Frontal cortex (tissue), 4 donors: Measurements from ENCODE around the gene TMEM135. TPM values are rescaled to one million over a fixed set of nuclear protein-coding genes. Genes with fewer than 3 reads are reported as not detected.
"Not testable (repeated sequence)": the region's sequence is repeated elsewhere in the genome, so short reads cannot be mapped to it uniquely, and the experiment has no call there.

ENCODE experiments used
- DNase-seq, 2 donors: peaks; one replicate each; pipeline ENCODE4 v3.0.0; 2012; ENCODE audit warnings: low spot score in 2 of 2
- FAIRE-seq: peaks from 2 replicates; lab custom pipeline; 2012; peaks lifted over from hg19 to GRCh38; lab: Jason Lieb, UNC
- total RNA-seq: library from RNA; depleted of rRNA; stranded (reverse); fragments of >200 nt; gene quantifications from one replicate; pipeline ENCODE4 v1.2.3, GENCODE V29; 2014
- donor health status: control.
- donor health status: control.
- donor health status: control.

Gene TMEM135
- total RNA-seq, 1 donor from 2014 or later: 37.5 TPM

- DNase-seq: no peak
- FAIRE-seq: no peak
Observed at GRCh38 chr11:87232320-87232719, 194.6 kb downstream of the TMEM135 start.

- no peak for FAIRE-seq
Observed at GRCh38 chr11:87235366-87235765, 197.6 kb downstream of the TMEM135 start.

GRCh38 chr11:87236368-87236767, 198.6 kb downstream of the TMEM135 start:
- FAIRE-seq: no peak
- no peak for DNase-seq

More at GRCh38 chr11:87235366-87235765, 197.6 kb downstream of the TMEM135 start:
- DNase-seq: no peak

- DNase-seq: no peak
- FAIRE-seq: no peak
Observed at GRCh38 chr11:87239001-87239400, 201.3 kb downstream of the TMEM135 start.

GRCh38 chr11:87239531-87239930, 201.8 kb downstream of the TMEM135 start:
- FAIRE-seq: peak; percentile 33

GRCh38 chr11:87251560-87251959, 213.8 kb downstream of the TMEM135 start:
- DNase-seq (no peak), FAIRE-seq (no peak)

More at GRCh38 chr11:87239531-87239930, 201.8 kb downstream of the TMEM135 start:
- DNase-seq: no peak

- DNase-seq: no peak
- no peak for FAIRE-seq
Observed at GRCh38 chr11:87252869-87253268, 215.1 kb downstream of the TMEM135 start.

- DNase-seq (no peak), FAIRE-seq (no peak)
Observed at GRCh38 chr11:87254562-87254961, 216.8 kb downstream of the TMEM135 start.

- FAIRE-seq: no peak
- no peak for DNase-seq
Observed at GRCh38 chr11:87255589-87255988, 217.9 kb downstream of the TMEM135 start.

- no peak for FAIRE-seq
Observed at GRCh38 chr11:87256694-87257340, 219.1 kb downstream of the TMEM135 start.

GRCh38 chr11:87258171-87258833, 220.6 kb downstream of the TMEM135 start:
- FAIRE-seq: no peak
- no peak for DNase-seq

More at GRCh38 chr11:87256694-87257340, 219.1 kb downstream of the TMEM135 start:
- DNase-seq: no peak

GRCh38 chr11:87259736-87260135, 222.0 kb downstream of the TMEM135 start:
- no peak for FAIRE-seq
- no peak for DNase-seq

GRCh38 chr11:87260811-87261210, 223.1 kb downstream of the TMEM135 start:
- DNase-seq: no peak
- no peak for FAIRE-seq

- DNase-seq (no peak), FAIRE-seq (peak; percentile 15)
Observed at GRCh38 chr11:87263264-87263838, 225.6 kb downstream of the TMEM135 start.

- peak; percentile 70 for FAIRE-seq
- DNase-seq: no peak
Observed at GRCh38 chr11:87263979-87264378, 226.2 kb downstream of the TMEM135 start.

- no peak for DNase-seq
- FAIRE-seq: no peak
Observed at GRCh38 chr11:87265132-87265531, 227.4 kb downstream of the TMEM135 start.

GRCh38 chr11:87265979-87266378, 228.2 kb downstream of the TMEM135 start:
- FAIRE-seq: no peak

GRCh38 chr11:87266751-87267150, 229.0 kb downstream of the TMEM135 start:
- DNase-seq: no peak
- no peak for FAIRE-seq

More at GRCh38 chr11:87265979-87266378, 228.2 kb downstream of the TMEM135 start:
- no peak for DNase-seq

GRCh38 chr11:87271951-87272350, 234.2 kb downstream of the TMEM135 start:
- FAIRE-seq, DNase-seq: not testable (repeated sequence)

- FAIRE-seq (no peak), DNase-seq (no peak)
Observed at GRCh38 chr11:87275176-87275575, 237.4 kb downstream of the TMEM135 start.

GRCh38 chr11:87280143-87280542, 242.4 kb downstream of the TMEM135 start:
- no peak for DNase-seq
- no peak for FAIRE-seq
